T-helper 2 cell treated with Interferon-gamma antibody and Interleukin-4, amounts not matched to agents 100 ng/mL and 5 ng/mL, for 36 hours (primary cell): ENCODE measurements around the gene BAZ2B. TPM values are rescaled to one million over a fixed set of nuclear protein-coding genes. Genes with fewer than 3 reads are reported as not detected.
"Not testable (repeated sequence)": the region's sequence is repeated elsewhere in the genome, so short reads cannot be mapped to it uniquely, and the experiment has no call there.

Experiments used
- intact Hi-C: fragments of 100-400 bp; cut with micrococcal nuclease; formaldehyde crosslinking; loops from one replicate; pipeline ENCODE4 v1.15.1; 2023
- total RNA-seq: library from RNA; stranded (reverse); gene quantifications from 2 replicates; pipeline ENCODE4 v1.2.3, GENCODE V29; 2022

BAZ2B gene
- total RNA-seq, 1 donor from 2014 or later: 8.5 TPM

GRCh38 chr2:159542101-159542500 is 74.2 kb downstream of the BAZ2B start:
- intact Hi-C loops: no loop called here

- intact Hi-C loops: no loop called here
These were observed 76.6 kb downstream of the BAZ2B start for GRCh38 chr2:159539701-159540100.

- intact Hi-C loops: no loop called here
These were observed 77.5 kb downstream of the BAZ2B start for GRCh38 chr2:159538801-159539200.

- intact Hi-C loops: not testable (repeated sequence)
These were observed 81.1 kb downstream of the BAZ2B start for GRCh38 chr2:159535261-159535660.

GRCh38 chr2:159531475-159531874 is 84.9 kb downstream of the BAZ2B start:
- intact Hi-C loops: no loop called here

- intact Hi-C loops: no loop called here
These were observed 89.9 kb downstream of the BAZ2B start for GRCh38 chr2:159526433-159526832.

GRCh38 chr2:159525012-159525411 is 91.3 kb downstream of the BAZ2B start:
- intact Hi-C loops: no loop called here

- intact Hi-C loops: no loop called here
These were observed 95.1 kb downstream of the BAZ2B start for GRCh38 chr2:159521272-159521671.

GRCh38 chr2:159518321-159519005 is 97.9 kb downstream of the BAZ2B start:
- intact Hi-C loops: no loop called here

- intact Hi-C loops: loop anchor here (1.0 kb wide), 2 partner anchors 196 to 230 kb away; partner anchors contain the start of genes MARCHF7 and WDSUB1
These were observed 100.0 kb downstream of the BAZ2B start for GRCh38 chr2:159516241-159516758.

- intact Hi-C loops: no loop called here
These were observed 100.9 kb downstream of the BAZ2B start for GRCh38 chr2:159515441-159515840.

- intact Hi-C loops: no loop called here
These were observed 102.6 kb downstream of the BAZ2B start for GRCh38 chr2:159513745-159514144.

- intact Hi-C loops: no loop called here
These were observed 108.2 kb downstream of the BAZ2B start for GRCh38 chr2:159508140-159508539.

GRCh38 chr2:159506764-159507440 is 109.4 kb downstream of the BAZ2B start:
- intact Hi-C loops: no loop called here

GRCh38 chr2:159506202-159506601 is 110.1 kb downstream of the BAZ2B start:
- intact Hi-C loops: no loop called here

GRCh38 chr2:159505196-159505595 is 111.2 kb downstream of the BAZ2B start:
- intact Hi-C loops: no loop called here

GRCh38 chr2:159501743-159502142 is 114.6 kb downstream of the BAZ2B start:
- intact Hi-C loops: no loop called here

- intact Hi-C loops: no loop called here
These were observed 118.5 kb downstream of the BAZ2B start for GRCh38 chr2:159497847-159498246.

- intact Hi-C loops: no loop called here
These were observed 119.1 kb downstream of the BAZ2B start for GRCh38 chr2:159497256-159497655.

GRCh38 chr2:159489476-159489875 is 126.9 kb downstream of the BAZ2B start:
- intact Hi-C loops: no loop called here

GRCh38 chr2:159484532-159484931 is 131.8 kb downstream of the BAZ2B start:
- intact Hi-C loops: no loop called here

GRCh38 chr2:159476329-159476728 is 140.0 kb downstream of the BAZ2B start:
- intact Hi-C loops: no loop called here

GRCh38 chr2:159475793-159476192 is 140.6 kb downstream of the BAZ2B start:
- intact Hi-C loops: no loop called here
